Measurements from ENCODE around the gene PKNOX2.

The PKNOX2 gene

GRCh38 chr11:125359130-125359529, 194.6 kb downstream of the PKNOX2 start:
- no peak for DNase-seq (ENCODE audit: low read depth in 2 of 2)

GRCh38 chr11:125360066-125360465, 195.5 kb downstream of the PKNOX2 start:
- no peak for DNase-seq (ENCODE audit: low read depth in 2 of 2)

GRCh38 chr11:125364121-125364826, 199.7 kb downstream of the PKNOX2 start:
- DNase-seq (ENCODE audit: low read depth in 2 of 2), result no peak

- DNase-seq (ENCODE audit: low read depth in 2 of 2), result no peak
Measured at GRCh38 chr11:125365196-125365931, 200.8 kb downstream of the PKNOX2 start.

GRCh38 chr11:125367710-125368109, 203.2 kb downstream of the PKNOX2 start:
- DNase-seq (ENCODE audit: low read depth in 2 of 2), result no peak

- no peak for DNase-seq (ENCODE audit: low read depth in 2 of 2)
Measured at GRCh38 chr11:125368757-125369156, 204.2 kb downstream of the PKNOX2 start.

GRCh38 chr11:125369808-125370207, 205.3 kb downstream of the PKNOX2 start:
- DNase-seq (ENCODE audit: low read depth in 2 of 2), result no peak

GRCh38 chr11:125370561-125371389, 206.2 kb downstream of the PKNOX2 start:
- DNase-seq (ENCODE audit: low read depth in 2 of 2), result no peak

GRCh38 chr11:125371431-125371935, 206.9 kb downstream of the PKNOX2 start:
- DNase-seq (ENCODE audit: low read depth in 2 of 2), result no peak

- DNase-seq (ENCODE audit: low read depth in 2 of 2), result no peak
Measured at GRCh38 chr11:125372088-125372487, 207.5 kb downstream of the PKNOX2 start.

- no peak for DNase-seq (ENCODE audit: low read depth in 2 of 2)
Measured at GRCh38 chr11:125372911-125373310, 208.4 kb downstream of the PKNOX2 start.

GRCh38 chr11:125373426-125374391, 209.2 kb downstream of the PKNOX2 start:
- no peak for DNase-seq (ENCODE audit: low read depth in 2 of 2)

- DNase-seq (ENCODE audit: low read depth in 2 of 2), result no peak
Measured at GRCh38 chr11:125374398-125374797, 209.8 kb downstream of the PKNOX2 start.

- no peak for DNase-seq (ENCODE audit: low read depth in 2 of 2)
Measured at GRCh38 chr11:125375146-125375545, 210.6 kb downstream of the PKNOX2 start.

- DNase-seq (ENCODE audit: low read depth in 2 of 2), result no peak
Measured at GRCh38 chr11:125376117-125376516, 211.6 kb downstream of the PKNOX2 start.

- no peak for DNase-seq (ENCODE audit: low read depth in 2 of 2)
Measured at GRCh38 chr11:125376856-125377255, 212.3 kb downstream of the PKNOX2 start.

- DNase-seq (ENCODE audit: low read depth in 2 of 2), result no peak
Measured at GRCh38 chr11:125378083-125378482, 213.5 kb downstream of the PKNOX2 start.

- no peak for DNase-seq (ENCODE audit: low read depth in 2 of 2)
Measured at GRCh38 chr11:125378571-125378970, 214.0 kb downstream of the PKNOX2 start.

- DNase-seq (ENCODE audit: low read depth in 2 of 2), result no peak
Measured at GRCh38 chr11:125379565-125379964, 215.0 kb downstream of the PKNOX2 start.

GRCh38 chr11:125379981-125380380, 215.4 kb downstream of the PKNOX2 start:
- DNase-seq (ENCODE audit: low read depth in 2 of 2), result no peak
